HG02973 (cell line): ENCODE measurements around the gene SPATA17.

Source experiments
- ATAC-seq: cut with Tn5 transposase; IDR thresholded peaks from one replicate; pipeline ENCODE4 v1.9.1; 2021; ENCODE audit warnings: moderate library complexity; ENCODE audit not compliant: unreplicated experiment

The SPATA17 gene

GRCh38 chr1:217839161-217839560, 208.0 kb downstream of the SPATA17 start:
- ATAC-seq, result no peak

DNA sequence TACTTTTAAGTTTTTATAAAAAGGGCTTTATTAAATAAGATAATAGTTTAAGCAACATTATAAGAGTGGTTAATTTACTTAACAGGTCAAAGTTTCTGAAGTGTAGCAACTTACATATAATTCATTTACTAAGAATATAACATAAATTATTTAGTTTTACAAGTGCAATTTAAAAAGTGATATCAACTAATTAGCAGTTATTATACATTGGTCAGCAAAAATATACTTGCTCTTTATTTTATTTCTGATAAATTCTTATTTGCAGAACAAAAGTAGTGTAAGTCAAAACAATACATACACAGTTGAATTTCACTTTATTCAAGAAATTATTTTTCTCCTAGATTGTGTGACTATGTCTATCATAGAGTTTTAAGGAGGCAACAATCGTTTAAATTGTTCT, 215.6 kb downstream of the SPATA17 start:
- no peak for ATAC-seq

DNA sequence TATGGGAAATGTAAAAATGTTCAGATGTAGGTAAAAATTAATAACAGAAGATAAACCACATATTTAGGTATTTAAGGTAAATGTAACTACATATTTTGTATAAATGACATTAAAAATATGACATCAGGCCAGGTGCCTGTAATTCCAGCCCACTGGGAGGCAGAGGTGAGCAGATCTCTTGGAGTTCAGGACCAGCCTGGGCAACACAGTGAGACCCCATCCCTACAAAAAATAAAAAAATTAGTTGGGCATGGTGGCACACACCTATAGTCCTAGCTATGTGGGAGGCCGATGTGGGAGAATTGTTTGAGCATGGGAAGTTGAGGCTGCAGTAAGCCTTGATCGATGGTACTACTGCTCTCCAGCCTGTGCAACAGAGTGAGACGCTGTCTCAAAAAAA, 216.5 kb downstream of the SPATA17 start:
- ATAC-seq, result no peak

DNA sequence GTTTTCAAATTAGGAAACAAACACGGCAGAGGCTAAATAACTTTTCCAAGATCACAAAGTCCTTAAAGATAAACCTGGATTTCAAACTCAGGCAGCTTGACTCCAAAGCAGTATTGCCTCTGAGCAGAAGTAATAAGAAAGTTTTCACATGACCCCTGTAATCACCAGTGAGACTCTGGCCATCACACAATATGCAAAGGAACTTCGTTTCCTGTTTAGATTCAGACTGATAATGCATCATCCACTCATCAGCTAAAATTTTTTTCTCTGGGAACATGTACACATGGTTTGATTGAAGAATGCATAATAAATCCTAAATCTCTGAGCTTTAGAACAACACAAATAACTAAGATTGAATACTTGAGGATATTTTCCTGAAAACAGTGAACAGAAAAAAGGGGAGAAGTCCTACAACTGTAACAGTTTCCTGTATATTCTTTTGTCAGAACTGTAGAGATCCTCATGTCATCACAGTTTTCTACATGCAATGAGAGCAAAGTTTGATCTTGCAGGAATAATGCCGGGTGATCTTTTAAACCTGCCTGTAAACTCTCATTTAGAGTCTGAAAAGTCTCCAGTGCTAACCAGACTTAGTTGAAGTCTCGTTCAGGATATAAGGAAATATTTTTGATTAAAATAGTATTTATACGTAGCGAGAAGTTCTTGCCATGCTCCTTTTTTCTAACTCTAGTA, 225.3 kb downstream of the SPATA17 start:
- no peak for ATAC-seq

- no peak for ATAC-seq
Measured at GRCh38 chr1:217857061-217857460, 225.9 kb downstream of the SPATA17 start.

DNA sequence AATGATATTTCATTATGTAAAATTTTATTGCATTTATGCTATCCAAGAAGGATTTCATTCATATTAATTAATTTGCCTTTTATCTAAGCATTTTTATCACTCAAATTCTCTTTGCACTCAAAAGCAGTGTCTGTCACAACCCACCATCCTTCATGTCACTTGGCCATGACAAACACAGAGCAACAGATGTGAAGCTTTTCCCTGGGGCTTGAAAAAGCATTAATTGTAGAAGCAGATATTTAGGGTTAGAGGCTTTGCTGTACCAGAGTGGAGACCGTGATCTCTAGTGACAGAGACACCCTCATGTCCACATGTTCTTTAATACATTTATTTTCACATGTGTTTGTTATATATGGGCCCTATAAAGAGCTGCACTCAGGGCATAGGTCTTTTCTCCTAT, 230.5 kb downstream of the SPATA17 start:
- ATAC-seq, result no peak

GRCh38 chr1:217867446-217867995, 236.4 kb downstream of the SPATA17 start:
- ATAC-seq, result no peak

DNA sequence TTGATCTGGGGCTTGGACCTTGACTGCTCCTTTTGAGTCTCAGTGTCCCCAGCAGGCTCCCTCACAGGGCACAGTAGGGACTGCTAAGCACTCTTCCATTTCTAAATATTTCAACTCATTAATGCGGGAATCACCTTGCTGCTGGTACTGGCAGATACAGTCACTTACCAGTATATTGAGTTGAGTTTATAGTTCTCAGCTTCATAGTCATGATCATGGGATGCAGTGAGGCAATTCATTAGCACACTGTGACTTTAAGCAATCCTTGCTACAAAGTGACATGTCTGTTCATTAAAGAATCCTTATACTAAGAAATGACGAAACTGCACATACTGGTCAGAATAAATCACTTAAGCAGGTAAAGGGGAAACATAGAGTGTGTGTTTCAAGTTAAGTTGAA, 240.8 kb downstream of the SPATA17 start:
- ATAC-seq, result no peak

- no peak for ATAC-seq
Measured at GRCh38 chr1:217875229-217875628, 244.1 kb downstream of the SPATA17 start.

GRCh38 chr1:217876401-217876800, 245.3 kb downstream of the SPATA17 start:
- no peak for ATAC-seq

DNA sequence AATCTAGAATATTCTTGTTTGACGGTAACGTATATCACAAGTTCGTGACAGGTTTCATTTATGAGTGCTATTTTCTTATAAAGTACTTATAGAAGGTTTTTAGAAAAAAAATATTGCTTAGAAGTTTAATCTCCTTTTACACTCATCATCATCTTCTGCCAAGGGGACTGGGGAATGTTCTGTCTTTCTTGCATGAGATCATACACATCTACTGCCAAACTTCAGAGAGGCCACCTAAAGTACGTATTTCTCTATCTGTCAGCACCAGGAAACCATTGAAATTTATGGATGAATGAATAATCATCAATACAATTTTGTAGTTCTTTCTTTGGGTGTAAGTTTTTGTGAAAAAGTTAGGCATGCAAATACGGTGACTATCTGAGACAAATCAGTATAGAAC, 245.8 kb downstream of the SPATA17 start:
- no peak for ATAC-seq

DNA sequence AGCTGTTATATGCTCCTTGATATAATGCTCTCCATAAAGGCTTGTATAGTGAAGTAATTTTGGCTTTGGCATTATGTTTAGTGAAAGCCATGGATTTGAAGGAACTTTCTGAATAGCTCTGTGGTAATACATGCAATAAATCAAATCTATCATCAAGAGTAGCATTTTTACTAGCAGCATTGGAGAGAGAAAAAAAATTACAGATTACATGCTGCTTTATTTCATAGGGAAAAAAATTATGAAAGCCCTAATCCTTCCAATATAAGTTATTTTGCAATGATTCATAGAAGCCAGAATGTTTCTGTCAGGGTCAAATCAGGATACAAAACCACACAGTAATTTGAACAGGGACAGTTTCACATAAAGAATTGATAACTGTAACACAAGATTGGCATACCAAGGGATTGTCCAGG, 250.0 kb downstream of the SPATA17 start:
- ATAC-seq, result no peak

DNA sequence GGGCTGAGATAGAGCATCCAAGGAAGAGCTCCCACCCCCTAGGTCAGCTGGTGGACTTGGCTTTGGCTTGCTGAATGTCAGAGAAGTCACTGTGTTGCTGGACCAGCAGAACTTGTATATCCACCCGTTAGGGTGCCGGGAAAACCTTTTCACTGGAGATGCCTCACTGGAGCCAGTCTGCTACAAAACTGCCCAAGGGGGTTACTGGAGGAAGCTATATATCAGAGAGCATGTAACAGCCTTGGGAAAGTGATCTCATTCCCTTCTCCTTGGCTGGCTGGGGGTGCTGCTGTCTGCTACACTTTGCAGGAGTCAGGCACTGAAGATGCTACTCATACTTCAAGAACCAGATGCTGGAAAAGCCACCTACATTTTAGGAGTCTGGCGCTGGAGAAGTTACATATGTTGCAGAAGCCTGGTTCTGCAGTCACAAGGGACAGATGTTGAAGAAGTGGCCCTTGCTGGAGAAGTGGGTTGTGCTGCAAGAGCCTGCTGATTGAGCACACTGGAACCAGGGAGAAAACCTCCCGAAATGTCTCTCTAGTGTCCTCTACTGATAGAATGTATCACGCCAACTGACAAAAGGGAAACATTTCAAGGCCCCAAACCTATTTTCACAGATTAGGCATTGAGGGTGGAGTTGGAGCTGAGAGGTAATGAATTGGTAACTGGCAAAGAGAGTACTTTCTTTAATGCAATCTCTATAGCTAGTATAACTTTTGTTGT, 250.6 kb downstream of the SPATA17 start:
- no peak for ATAC-seq

GRCh38 chr1:217885181-217885580, 254.0 kb downstream of the SPATA17 start:
- no peak for ATAC-seq

DNA sequence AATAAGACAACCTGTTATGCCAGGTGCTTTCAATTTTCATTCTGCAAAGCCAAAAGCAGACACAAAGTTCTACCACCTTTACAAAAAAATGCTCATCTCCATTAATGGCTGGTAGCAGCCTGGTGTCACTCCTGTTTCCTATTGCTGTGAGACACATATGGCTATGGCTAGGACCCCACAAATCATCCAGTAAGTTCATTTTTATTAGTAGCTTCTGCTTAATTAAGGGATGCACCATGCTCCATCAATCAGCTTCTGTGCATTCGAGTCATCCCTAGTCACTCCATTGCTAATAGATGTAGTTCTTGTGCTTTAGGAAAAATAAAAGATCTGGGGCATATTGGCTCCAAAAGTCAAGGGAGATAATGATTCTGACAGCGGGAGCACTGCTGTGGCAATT, 257.2 kb downstream of the SPATA17 start:
- ATAC-seq, result no peak

DNA sequence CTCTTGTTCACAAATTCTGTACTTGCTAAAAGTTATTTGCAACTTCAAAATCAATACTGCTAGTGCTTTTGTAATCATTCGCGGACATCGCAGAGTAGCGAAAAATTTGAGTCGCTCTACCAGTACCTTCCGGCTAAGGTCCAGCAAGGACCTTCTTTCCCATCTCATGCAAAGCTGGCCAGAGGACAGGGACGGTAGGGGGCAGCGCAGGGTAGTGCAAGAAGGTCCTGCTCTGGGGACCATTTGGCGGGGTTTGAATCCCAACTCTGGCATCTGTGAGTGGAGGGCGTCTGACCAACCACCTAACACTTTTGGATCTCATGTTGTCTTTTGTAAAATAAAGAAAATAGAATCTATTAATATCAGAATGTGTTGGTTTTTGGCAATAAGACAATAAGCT, 258.3 kb downstream of the SPATA17 start:
- no peak for ATAC-seq

- no peak for ATAC-seq
Measured at GRCh38 chr1:217891966-217892365, 260.8 kb downstream of the SPATA17 start.

DNA sequence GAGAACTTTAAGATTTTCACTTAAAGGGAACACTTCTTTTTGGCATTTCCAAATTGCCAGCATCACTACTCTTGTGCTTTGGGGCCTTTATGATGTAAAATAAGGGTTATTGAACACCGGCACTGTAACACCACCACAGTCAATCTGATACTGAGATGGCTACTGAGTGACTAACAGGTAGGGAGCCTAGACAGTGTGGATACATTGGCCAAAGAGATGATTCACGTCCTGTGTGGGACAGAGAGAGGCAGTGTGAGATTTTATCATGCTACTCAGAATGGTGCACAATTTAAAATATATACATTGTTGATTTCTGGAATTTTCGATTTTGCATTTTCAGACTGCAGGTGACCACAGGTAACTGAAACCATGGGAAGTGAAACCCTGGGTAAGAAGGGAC, 261.6 kb downstream of the SPATA17 start:
- no peak for ATAC-seq

DNA sequence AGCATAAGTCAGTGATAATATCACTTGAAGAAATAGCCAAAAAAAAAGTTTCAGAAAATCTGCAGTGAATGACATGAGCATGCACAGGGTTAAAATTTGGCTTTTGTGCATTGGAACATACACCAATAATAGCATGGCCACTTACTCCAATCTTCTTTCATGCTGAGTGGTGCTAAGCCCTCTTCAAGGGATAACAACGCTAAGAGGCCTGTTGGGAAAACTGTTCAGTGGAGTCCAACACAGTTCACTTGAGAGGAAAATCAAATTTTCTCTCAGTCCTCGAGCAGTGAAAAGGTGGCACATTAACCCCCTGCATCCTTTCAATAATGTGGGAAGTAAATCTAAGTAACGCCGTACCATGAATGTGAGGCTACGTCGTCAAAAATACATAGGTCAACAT, 264.7 kb downstream of the SPATA17 start:
- no peak for ATAC-seq

DNA sequence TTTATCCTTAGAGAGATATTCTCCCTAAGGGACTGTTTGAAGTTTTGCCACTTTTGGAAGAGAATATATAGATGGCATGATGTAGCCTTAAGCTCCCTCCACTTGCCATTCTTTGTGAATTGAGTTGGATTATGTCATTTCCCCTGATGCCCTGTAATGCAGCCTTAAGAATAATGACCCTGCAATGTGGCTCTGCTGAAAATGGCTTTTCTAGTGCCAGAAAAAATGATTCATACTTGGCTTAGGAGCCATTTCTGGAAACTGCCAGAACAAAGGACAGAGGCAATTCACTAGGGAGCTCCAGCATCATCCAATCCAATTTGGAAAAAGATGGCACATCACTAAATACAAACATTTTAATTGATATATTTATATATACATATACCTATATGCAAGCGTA, 265.3 kb downstream of the SPATA17 start:
- ATAC-seq, result no peak

- no peak for ATAC-seq
Measured at GRCh38 chr1:217897100-217897499, 266.0 kb downstream of the SPATA17 start.

DNA sequence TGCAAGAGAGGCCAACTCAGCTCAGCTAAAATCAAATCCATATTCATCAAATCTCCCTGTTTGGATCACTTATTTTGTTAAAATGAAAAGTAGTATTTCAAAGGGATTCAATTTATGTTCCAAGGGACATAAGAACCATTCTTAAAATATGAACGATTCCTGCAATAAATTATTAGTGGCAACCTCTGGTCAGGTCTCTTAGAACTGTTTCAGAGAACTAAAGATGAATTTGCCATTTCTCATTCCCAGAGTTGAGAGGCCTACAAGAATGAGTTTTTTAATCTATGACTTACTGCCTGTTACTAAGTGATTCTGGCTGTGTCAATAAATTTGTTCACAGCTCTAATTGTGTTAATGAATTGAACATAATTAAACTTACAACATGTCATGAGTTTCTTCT, 268.5 kb downstream of the SPATA17 start:
- ATAC-seq, result no peak
